Astrocyte of the hippocampus (primary cell): Measurements from ENCODE around the gene CAV1.
"Not testable (repeated sequence)": the region's sequence is repeated elsewhere in the genome, so short reads cannot be mapped to it uniquely, and the experiment has no call there.

Experiments
- DNase-seq: peaks from one replicate; pipeline ENCODE4 v3.0.0; 2011; ENCODE audit warnings: low read depth, low spot score

Gene CAV1

GRCh38 chr7:116582164-116582732 is 57.4 kb downstream of the CAV1 start:
- DNase-seq, result no peak

- no peak for DNase-seq
Measured at GRCh38 chr7:116582806-116583444, 58.1 kb downstream of the CAV1 start.

DNA sequence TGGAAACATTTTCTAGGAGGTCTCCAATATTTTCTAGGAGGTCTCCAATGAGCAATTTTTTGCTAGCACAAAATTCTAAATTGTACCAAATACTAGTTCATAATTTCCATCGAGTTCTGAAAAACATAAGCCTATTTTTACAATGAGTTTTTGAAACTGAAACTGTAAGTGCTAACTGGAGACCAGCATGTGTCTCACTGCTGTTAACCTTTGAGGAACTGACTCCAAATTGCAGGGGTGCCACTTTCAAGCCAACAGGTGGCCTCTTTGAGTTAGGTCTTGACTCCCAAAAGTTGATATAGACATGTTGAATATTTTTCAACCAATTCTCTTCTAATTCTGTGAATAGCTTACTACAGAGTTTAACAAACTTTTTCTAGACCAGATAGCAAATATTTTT is 58.8 kb downstream of the CAV1 start:
- no peak for DNase-seq

- peak; percentile 38 for DNase-seq
Measured at GRCh38 chr7:116584721-116585120, 59.9 kb downstream of the CAV1 start.

DNA sequence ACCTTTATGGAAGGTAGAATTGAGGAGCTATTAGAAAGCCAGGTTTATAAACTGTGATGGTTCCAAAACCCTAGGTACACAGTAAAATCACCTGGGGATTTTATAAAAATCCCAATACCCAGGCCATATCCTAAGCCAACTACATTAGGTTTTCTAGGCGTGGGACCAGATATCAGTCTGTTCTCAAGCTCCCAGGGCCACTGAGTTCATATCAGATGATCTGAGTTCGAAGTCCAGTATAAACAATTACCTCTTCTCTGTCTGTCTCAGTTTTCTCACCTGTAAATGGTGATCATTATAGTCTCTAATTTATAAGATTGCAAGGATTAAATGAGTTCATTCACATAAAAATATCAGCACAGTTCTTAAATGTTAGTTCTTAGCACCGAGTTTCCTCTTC is 60.6 kb downstream of the CAV1 start:
- no peak for DNase-seq

DNA sequence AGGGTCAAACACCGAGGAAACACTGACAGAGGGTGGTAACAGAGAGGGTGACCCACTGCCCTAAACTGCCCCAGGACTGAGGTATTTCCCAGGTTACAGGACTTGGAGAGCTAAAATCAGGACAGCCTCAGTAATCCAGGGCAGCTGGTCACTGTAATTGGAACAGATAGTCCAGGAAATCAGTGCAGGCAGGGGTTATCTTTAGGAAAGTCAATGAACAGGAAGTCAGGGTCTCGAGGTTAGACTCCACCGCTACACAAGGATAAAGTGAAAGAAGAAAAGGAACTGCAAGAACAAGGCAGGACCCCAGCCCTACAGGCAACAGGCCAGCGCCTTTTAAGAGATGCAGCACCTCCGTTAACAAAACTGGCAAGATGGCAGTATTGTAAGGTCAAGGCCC is 61.1 kb downstream of the CAV1 start:
- no peak for DNase-seq

DNA sequence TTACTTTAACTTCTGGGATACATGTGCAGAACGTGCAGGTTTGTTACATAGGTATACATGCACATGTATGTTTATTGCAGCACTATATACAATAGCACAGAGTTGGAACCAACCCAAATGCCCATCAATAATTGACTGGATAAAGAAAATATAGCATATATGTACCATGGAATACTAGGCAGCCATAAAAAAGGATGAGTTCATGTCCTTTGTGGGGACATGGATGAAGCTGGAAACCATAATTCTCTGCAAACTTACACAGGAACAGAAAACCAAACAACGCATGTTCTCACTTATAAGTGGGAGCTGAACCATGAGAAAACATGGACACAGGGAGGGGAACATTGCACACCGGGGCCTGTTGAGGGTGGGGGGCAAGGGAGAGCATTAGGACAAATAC is 62.4 kb downstream of the CAV1 start:
- DNase-seq, result not testable (repeated sequence)

DNA sequence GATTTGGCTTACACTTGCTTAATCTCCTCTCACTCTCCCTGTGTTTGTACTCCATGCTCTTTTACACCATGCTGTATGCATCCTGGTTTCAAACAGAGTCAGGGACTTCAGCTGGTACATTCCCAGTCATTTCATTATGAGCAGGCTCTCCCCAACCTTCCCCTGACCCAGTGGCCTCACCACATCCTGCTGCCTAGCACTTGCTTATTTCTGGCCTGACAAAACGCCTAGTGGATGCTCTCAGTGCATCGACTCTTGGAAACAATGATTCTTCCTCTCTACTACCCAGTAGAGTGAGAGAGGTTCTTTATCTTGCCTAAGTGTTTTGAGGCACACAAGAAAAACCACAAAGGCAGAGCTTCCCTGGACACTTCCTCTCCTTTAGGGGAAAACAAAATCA is 63.4 kb downstream of the CAV1 start:
- DNase-seq, result peak; percentile 64

DNA sequence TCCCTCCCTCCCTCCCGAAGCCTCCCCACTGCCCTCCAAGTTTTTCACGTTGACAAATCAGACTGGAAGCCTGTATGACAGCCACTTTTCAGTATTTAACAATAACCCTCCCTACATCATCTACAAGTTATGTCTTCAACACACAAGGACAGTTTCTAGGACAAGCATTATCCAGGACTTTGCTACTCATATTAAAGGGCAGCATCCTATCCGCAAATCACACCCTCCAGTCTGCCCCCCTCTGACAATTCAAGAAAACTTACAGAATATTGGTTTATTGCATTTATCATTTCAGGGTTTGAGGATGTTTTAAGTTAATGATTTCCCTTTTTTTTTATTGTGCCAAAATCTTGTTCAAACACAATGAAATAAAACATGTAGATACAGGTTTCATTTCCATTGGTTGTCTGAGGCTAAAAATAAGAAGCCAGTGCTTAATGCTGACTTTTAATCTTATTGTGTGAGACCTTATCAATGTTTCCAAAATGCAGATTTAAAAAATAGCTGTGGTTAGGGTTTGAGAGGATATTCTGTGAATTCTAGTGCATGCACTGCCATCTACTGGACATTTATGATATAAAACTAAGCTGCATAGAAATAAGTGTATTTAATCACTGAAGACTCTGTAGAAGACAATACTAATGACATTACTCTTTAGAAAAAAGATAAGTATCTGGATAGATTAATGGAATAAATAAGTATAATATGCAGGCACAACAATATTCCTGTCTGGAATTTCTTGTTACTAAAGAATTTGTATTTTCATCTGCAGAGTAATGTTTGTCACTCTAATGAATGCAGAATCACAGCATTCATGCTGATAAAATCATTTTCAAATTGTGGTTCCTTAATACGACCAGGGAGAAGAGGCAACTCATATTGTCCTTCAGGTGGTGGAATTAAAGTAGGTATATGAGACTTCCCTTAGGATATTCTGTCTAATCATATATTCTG is 64.1 kb downstream of the CAV1 start:
- DNase-seq, result peak; percentile 81

- peak; percentile 48 for DNase-seq
Measured at GRCh38 chr7:116591202-116592040, 66.6 kb downstream of the CAV1 start.

DNA sequence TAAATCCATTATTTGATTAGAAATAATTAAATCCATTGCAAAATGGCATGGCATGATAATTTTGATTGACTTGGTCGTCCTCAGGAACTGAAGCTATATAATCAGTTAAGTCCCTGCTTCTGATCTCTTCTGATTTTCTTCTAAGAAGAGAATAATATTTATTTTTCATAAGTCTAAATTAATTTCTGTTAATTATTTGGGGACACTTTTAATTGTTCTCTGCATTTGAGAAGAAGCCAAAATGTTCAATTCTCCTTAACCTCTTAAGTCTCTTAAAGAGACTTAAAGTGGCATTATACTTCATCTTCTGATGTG is 67.2 kb downstream of the CAV1 start:
- DNase-seq, result no peak

DNA sequence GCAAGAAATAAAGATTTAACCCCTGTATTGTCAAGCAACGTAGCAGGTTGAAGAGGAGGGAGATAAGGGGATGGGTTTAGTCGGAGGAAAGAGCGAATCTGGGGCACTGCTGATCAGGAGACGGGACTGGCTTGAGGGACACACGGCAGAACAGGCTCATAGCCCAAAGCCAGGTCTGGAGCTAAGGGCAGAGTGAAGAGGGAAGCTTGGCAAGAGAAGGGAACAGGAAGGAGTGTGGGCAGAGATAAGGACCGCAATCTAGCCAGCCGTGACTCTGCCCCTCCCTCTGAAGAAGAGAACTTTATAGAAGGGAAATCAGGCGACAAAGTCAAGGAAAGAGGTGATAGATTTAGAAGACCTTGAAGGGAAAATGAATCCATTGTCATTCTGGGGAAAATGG is 67.6 kb downstream of the CAV1 start:
- DNase-seq, result no peak

GRCh38 chr7:116593359-116594075 is 68.7 kb downstream of the CAV1 start:
- no peak for DNase-seq

- no peak for DNase-seq
Measured at GRCh38 chr7:116595063-116595462, 70.2 kb downstream of the CAV1 start.

- no peak for DNase-seq
Measured at GRCh38 chr7:116597384-116597783, 72.5 kb downstream of the CAV1 start.

DNA sequence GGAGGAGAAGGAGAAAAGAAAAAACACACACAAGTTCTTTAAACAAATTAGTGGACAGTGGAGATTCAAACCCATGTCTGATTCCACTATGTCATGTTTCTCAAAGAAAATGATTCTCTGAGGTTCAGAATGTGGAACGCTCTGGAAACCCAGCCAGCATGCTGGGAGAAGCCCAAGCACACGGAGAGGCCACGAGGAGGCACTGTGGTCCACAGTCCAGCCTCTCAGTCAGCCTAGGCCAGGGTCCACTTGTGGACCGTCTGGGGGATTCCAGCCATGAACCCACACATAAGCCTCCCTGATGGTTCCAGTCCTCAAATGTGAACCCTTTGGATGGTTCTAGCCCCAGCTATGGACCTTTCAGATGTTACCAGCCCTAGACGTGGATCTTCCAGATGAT is 73.4 kb downstream of the CAV1 start:
- DNase-seq, result peak; percentile 11

GRCh38 chr7:116598861-116599260 is 74.0 kb downstream of the CAV1 start:
- peak; percentile 11 for DNase-seq

DNA sequence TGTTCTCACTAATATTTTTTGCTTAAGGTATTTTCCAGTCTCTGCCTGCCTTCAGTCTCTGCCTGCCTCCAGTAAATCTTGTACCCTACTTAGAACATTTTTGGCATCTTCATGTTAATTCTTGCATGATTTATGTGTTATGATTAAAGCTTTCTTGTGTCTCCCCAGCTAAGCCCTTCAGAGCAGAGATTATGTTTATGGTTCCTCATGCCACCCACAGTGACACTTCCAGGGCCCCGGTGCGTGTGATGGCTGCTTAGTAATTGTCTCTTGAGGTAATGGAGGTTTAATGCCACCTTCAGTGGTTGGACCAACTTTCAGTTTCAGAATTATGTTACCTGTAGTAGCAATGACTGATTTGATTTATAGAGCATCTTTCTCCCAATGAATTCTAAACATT is 76.6 kb downstream of the CAV1 start:
- no peak for DNase-seq

DNA sequence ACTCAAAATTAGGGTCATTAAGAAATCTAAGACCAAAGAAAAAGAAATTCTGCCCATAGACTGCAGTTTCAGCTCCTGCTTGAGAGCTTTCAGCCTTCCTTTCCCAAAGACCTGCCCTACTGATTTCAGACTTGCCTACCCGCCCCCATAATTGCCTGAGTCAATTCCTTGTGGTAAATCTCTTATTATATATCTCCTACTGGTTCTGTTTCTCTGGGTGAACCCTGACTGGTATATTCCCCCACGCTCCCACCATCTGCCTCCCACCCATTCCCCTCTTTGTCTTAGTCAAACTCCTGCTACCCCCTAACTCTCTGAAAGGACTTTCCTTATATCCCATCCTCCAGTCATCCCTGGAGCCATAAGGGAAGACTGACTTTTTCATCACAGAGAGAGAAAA is 82.5 kb downstream of the CAV1 start:
- DNase-seq, result no peak

DNA sequence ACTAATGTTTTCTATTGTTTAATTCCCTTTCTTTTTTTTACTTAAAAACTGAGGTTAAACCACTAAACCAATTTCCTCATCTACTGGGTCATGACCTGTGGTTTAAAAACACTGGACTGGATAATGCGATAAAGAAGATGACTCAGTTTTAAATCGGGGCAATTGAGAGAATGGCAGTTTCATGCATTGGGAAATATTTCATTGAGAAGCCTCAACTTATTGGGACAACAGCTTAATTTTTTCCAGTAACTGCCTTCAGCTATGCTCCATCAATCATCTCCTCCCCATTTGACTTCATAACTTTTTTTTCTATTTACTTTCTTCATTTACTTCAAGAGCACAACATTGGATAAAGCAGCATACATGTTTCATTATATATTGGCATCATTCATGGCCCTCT is 85.4 kb downstream of the CAV1 start:
- DNase-seq, result peak; percentile 23

- DNase-seq, result no peak
Measured at GRCh38 chr7:116610721-116611120, 85.9 kb downstream of the CAV1 start.
